PC-3 (cell line): ENCODE results near the gene HCN4. TPM values are rescaled to one million over a fixed set of nuclear protein-coding genes. Genes with fewer than 3 reads are reported as not detected.

Experiments used
- ATAC-seq: fragments of 200-7000 bp; cut with Tn5 transposase; 2 replicates; pipeline ENCODE4 v1.9.1; 2020; ENCODE audit warnings: mild to moderate bottlenecking, moderate library complexity
- BruUV-seq: library from RNA; stranded (reverse); fragments of 400-500 nt; replicated peaks from 2 replicates; lab custom pipeline; 2021; lab: Mats Ljungman, UMichigan
- CTCF ChIA-PET: fragments of 300-600 bp; sonication (Branson Sonifier 250); formaldehyde crosslinking; loops from one replicate; lab custom pipeline; 2022; ENCODE audit warnings: antibody characterized with exemption; lab: Charles Lee
- POLR2A ChIA-PET: fragments of 300-600 bp; sonication (Branson Sonifier 250); formaldehyde crosslinking; loops from one replicate; lab custom pipeline; 2022; ENCODE audit warnings: antibody characterized with exemption; ENCODE audit not compliant: unreplicated experiment; lab: Charles Lee
- DNase-seq: peaks from one replicate; pipeline ENCODE4 v3.0.0-alpha.2; 2015
- H2AFZ ChIP-seq: fragments of 300-600 bp; sonication (generic); 2 replicates; pipeline ENCODE4 v1.6.0; 2016; ENCODE audit warnings: antibody characterized with exemption, low read length
- H3F3A ChIP-seq: fragments of 300-600 bp; sonication (generic); one replicate; pipeline ENCODE4 v1.6.0; 2017; ENCODE audit warnings: antibody characterized with exemption, low read length, control low read depth, mild to moderate bottlenecking; ENCODE audit not compliant: unreplicated experiment
- H3K27ac ChIP-seq: fragments of 300-600 bp; sonication (generic); 2 replicates; pipeline ENCODE4 v1.5.1; 2016; ENCODE audit warnings: mild to moderate bottlenecking, low read length
- H3K27me3 ChIP-seq: fragments of 300-600 bp; sonication (generic); 2 replicates; pipeline ENCODE4 v1.6.1; 2016; ENCODE audit warnings: low read length, mixed read lengths
- H3K36me3 ChIP-seq: fragments of 300-600 bp; sonication (generic); 2 replicates; pipeline ENCODE4 v1.6.1; 2016; ENCODE audit warnings: low read depth, mixed run types, low read length, mixed read lengths
- H3K4me1 ChIP-seq: fragments of 300-600 bp; sonication (generic); 2 replicates; pipeline ENCODE4 v1.5.1; 2016; ENCODE audit warnings: low read length; ENCODE audit not compliant: insufficient read depth
- H3K4me2 ChIP-seq: fragments of 300-600 bp; sonication (generic); 2 replicates; pipeline ENCODE4 v1.6.0; 2016; ENCODE audit warnings: low read length
- H3K4me3 ChIP-seq: fragments of 300-600 bp; sonication (generic); 2 replicates; pipeline ENCODE4 v1.5.1; 2016; ENCODE audit warnings: mild to moderate bottlenecking, low read length, mixed read lengths
- H3K79me2 ChIP-seq: fragments of 300-600 bp; sonication (generic); 2 replicates; pipeline ENCODE4 v1.6.1; 2017; ENCODE audit warnings: low read length, mixed read lengths
- H3K9ac ChIP-seq: fragments of 300-600 bp; sonication (generic); 2 replicates; pipeline ENCODE4 v1.6.0; 2016; ENCODE audit warnings: mild to moderate bottlenecking, low read length
- H3K9me2 ChIP-seq: fragments of 300-600 bp; sonication (generic); replicated peaks from 2 replicates; pipeline ENCODE4 v1.6.1; 2016; ENCODE audit warnings: mixed run types, low read length, mixed read lengths
- H3K9me3 ChIP-seq: fragments of 300-600 bp; sonication (generic); 2 replicates; pipeline ENCODE4 v1.6.1; 2016; ENCODE audit warnings: low read length, mixed read lengths
- H4K20me1 ChIP-seq: fragments of 300-600 bp; sonication (generic); 2 replicates; pipeline ENCODE4 v1.6.1; 2016; ENCODE audit warnings: low read length, mixed read lengths
- EZH2 ChIP-seq: fragments of 300-600 bp; sonication (generic); IDR thresholded peaks from one replicate; pipeline ENCODE4 v1.6.1; 2017; ENCODE audit warnings: antibody characterized with exemption, mild to moderate bottlenecking, low read length; ENCODE audit not compliant: unreplicated experiment
- EZH2phosphoT487 ChIP-seq: fragments of 300-600 bp; sonication (generic); IDR thresholded peaks from 2 replicates; pipeline ENCODE4 v1.6.1; 2018; ENCODE audit warnings: mild to moderate bottlenecking, antibody characterized with exemption, low read length, borderline replicate concordance
- intact Hi-C: fragments of 100-400 bp; cut with micrococcal nuclease; formaldehyde crosslinking; loops from 2 replicates; pipeline ENCODE4 v1.9.0; 2023
- total RNA-seq: library from RNA; depleted of rRNA; stranded (reverse); fragments of >200 nt; gene quantifications from 2 replicates; pipeline ENCODE4 v1.2.3, GENCODE V29; 2014; rRNA removed
- TF ChIP-seq, protein P1 (sequence below): fragments of 300-600 bp; sonication (generic); conservative IDR thresholded peaks from 2 replicates; pipeline ENCODE4 v1.5.1; 2017; ENCODE audit warnings: antibody characterized with exemption, low read depth, mild to moderate bottlenecking, low read length

HCN4 gene
- total RNA-seq, 1 experiment from 2014 or later: not detected

DNA sequence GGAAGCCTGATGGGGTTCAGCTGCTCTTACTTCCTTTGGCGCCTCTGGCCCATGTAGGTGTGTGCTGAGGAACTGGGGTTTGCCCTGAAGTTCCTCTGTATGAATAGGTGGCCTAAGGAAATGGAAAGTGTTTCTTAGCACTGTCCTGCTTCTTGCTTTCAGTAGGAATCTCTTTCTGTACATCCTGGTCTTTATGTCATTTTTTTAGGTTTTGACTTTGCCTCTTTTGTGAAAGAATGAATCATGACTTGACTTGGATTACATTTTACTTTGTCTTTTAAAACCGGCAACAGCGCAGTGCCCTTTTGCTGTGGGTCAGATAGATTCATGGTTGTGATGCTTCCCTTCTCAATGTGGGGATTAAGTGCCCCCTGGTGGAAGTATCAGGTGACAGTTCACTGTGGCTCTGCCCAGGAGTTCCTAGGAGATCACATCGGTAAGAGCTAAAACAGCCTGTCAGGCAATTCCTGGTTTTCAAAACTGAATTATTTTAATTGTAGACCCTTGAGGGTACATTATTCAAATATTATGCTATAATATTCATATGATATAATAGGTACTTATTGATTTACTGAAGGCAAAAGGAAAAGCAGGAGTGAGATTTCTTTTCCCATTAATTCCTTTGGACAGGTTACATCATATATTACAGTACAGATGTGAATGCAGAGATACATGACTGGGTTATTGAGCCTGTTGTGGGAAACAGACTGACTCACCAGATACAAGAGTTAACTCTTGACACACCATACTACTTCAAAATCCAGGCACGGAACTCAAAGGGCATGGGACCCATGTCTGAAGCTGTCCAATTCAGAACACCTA lies 95.4 kb downstream of the HCN4 start:
- Histone ChIP-seq H3K4me3 (no peak overlapping the region), H3K79me2 (no peaks in the 10 kb centered on the region), H3K9ac (no peak overlapping the region), H2AFZ (no peak overlapping the region), H3K4me1 (no peaks in the 10 kb centered on the region), H3K9me2 (no peaks in the 10 kb centered on the region), H3F3A (no peaks in the 10 kb centered on the region), H4K20me1 (no peaks in the 10 kb centered on the region), H3K36me3 (no peaks in the 10 kb centered on the region), H3K27ac (no peak overlapping the region), H3K4me2 (no peak overlapping the region), H3K27me3 (no peaks in the 10 kb centered on the region), H3K9me3 (no peaks in the 10 kb centered on the region)
- peak; percentile 71; the same call in 1 of the 2 replicates for ATAC-seq
- DNase-seq: peak; percentile 63
- ChIA-PET CTCF (interaction anchor here (0.6 to 1.5 kb wide), 2 partner anchors 32 to 1162 kb away, joined by 3 read pairs; no protein-coding TSS in a partner anchor), POLR2A (interaction anchor here (0.6 kb wide), 1 partner anchor 66 kb away, joined by 4 read pairs; no protein-coding TSS in a partner anchor)
- intact Hi-C loops: loop anchor here (1.0 kb wide), 1 partner anchor 32 kb away; no protein-coding TSS in a partner anchor
- BruUV-seq: no TSS peak
- TF ChIP-seq, protein P1, sequence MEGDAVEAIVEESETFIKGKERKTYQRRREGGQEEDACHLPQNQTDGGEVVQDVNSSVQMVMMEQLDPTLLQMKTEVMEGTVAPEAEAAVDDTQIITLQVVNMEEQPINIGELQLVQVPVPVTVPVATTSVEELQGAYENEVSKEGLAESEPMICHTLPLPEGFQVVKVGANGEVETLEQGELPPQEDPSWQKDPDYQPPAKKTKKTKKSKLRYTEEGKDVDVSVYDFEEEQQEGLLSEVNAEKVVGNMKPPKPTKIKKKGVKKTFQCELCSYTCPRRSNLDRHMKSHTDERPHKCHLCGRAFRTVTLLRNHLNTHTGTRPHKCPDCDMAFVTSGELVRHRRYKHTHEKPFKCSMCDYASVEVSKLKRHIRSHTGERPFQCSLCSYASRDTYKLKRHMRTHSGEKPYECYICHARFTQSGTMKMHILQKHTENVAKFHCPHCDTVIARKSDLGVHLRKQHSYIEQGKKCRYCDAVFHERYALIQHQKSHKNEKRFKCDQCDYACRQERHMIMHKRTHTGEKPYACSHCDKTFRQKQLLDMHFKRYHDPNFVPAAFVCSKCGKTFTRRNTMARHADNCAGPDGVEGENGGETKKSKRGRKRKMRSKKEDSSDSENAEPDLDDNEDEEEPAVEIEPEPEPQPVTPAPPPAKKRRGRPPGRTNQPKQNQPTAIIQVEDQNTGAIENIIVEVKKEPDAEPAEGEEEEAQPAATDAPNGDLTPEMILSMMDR: peak; percentile 75
- TF ChIP-seq EZH2 (no peak), EZH2phosphoT487 (no peak)

DNA sequence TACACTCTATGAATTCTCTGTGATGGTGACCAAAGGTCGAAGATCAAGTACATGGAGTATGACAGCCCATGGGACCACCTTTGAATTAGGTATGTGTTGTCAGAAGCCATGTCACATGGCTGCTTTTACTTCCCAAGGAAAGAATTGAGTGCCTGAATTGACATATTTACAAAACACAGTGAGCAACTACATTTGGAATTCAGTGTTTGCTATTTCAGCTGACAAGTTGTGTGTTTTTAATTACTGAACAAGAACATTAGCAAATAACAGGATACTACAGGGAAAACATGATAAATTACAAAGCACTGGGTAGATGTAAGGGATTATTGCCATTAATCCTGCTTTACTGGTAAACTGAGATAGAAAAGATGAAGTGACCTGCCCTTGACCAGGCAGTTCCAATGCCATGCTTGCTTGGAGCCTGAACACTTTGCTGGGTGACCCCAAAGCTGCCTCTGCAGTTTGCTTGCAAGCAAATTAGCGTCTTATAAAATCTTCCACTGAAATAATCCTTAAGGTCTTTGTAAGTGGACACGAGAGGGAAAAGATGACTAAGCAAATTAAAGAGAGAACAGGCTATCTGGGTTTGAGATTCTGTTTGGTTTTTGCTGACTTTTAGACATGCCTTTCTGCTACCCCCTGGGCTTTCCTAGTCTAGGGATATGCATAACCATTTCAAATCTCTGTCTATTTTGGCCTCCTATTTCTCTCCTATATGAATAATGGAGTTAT lies 98.2 kb downstream of the HCN4 start:
- no peak overlapping the region for H2AFZ ChIP-seq
- no peak overlapping the region for H3K9ac ChIP-seq
- H4K20me1 ChIP-seq: no peaks in the 10 kb centered on the region
- H3K4me2 ChIP-seq: no peak overlapping the region
- no peak for TF ChIP-seq EZH2
- TF ChIP-seq, protein P1: no peak
- no peak for ATAC-seq
- intact Hi-C loops: no loop called here
- H3K4me3 ChIP-seq: no peak overlapping the region
- DNase-seq: no peak
- no peaks in the 10 kb centered on the region for H3K9me2 ChIP-seq
- H3K9me3 ChIP-seq: no peaks in the 10 kb centered on the region
- no peaks in the 10 kb centered on the region for H3K79me2 ChIP-seq
- POLR2A ChIA-PET: no interaction called here
- BruUV-seq: no TSS peak
- no peaks in the 10 kb centered on the region for H3K36me3 ChIP-seq
- no peaks in the 10 kb centered on the region for H3F3A ChIP-seq
- no peaks in the 10 kb centered on the region for H3K27me3 ChIP-seq
- H3K27ac ChIP-seq: no peak overlapping the region
- CTCF ChIA-PET: no interaction called here
- H3K4me1 ChIP-seq: no peaks in the 10 kb centered on the region

Other genes with a start within 250 kb of the HCN4 start
- gene REC114, start 74.2 kb upstream of the HCN4 start, total RNA-seq: not detected in 2 replicates